HL-60 (cell line): Measurements from ENCODE around the gene LOC128125822.

Experiments
- DNase-seq, 2 experiments: peaks; one replicate each; pipeline ENCODE4 v3.0.0-alpha.2; 2010 to 2020; ENCODE audit warnings: low read depth in 1 of 2, low spot score in 1 of 2
- H3K27ac ChIP-seq: fragments of 250-450 bp; sonication (Bioruptor Pico); replicated peaks from 2 replicates; pipeline ENCODE4 v1.5.1; 2020; ENCODE audit warnings: mild to moderate bottlenecking, moderate library complexity
- H3K27me3 ChIP-seq: fragments of 250-450 bp; sonication (Bioruptor Pico); 2 replicates; pipeline ENCODE4 v1.5.1; 2021; ENCODE audit warnings: mild to moderate bottlenecking, moderate library complexity; ENCODE audit not compliant: insufficient read depth, poor library complexity, severe bottlenecking
- H3K4me3 ChIP-seq: replicated peaks from 2 replicates; pipeline ENCODE4 v1.5.1; 2011; ENCODE audit warnings: mild to moderate bottlenecking, control low read depth, low read length; ENCODE audit not compliant: insufficient read depth
- CTCF ChIP-seq: IDR thresholded peaks from one replicate; pipeline ENCODE4 v1.5.1; 2011; ENCODE audit warnings: low read length, control low read depth, inconsistent platforms; ENCODE audit not compliant: insufficient read depth
- GABPA ChIP-seq: IDR thresholded peaks from 2 replicates; pipeline ENCODE4 v1.6.1; 2012; ENCODE audit warnings: low read depth
- POLR2AphosphoS5 ChIP-seq: IDR thresholded peaks from 2 replicates; pipeline ENCODE4 v1.6.1; 2012; ENCODE audit warnings: low read depth
- REST ChIP-seq: IDR thresholded peaks from 2 replicates; pipeline ENCODE4 v1.6.1; 2012; ENCODE audit warnings: low read depth; ENCODE audit not compliant: insufficient replicate concordance
- SPI1 ChIP-seq: IDR thresholded peaks from 2 replicates; pipeline ENCODE4 v1.6.1; 2012; ENCODE audit warnings: low read depth, mild to moderate bottlenecking, borderline replicate concordance

LOC128125822 gene

GRCh38 chr6:63578757-63579156, 6.5 kb downstream of the LOC128125822 start:
- no peak for TF ChIP-seq CTCF
- no peak for TF ChIP-seq REST
- TF ChIP-seq POLR2AphosphoS5: no peak
- no peak for TF ChIP-seq SPI1
- TF ChIP-seq GABPA: no peak
- Histone ChIP-seq H3K27me3 (no peaks in the 10 kb centered on the region), H3K4me3 (no peak overlapping the region), H3K27ac (no peak overlapping the region)
- DNase-seq: no peak

- TF ChIP-seq POLR2AphosphoS5 (no peak), REST (no peak), CTCF (no peak), GABPA (no peak), SPI1 (no peak)
- no peak overlapping the region for H3K27ac ChIP-seq
- H3K4me3 ChIP-seq: no peak overlapping the region
- DNase-seq: no peak
- H3K27me3 ChIP-seq: no peaks in the 10 kb centered on the region
Measured at GRCh38 chr6:63579937-63580703, 7.8 kb downstream of the LOC128125822 start.

GRCh38 chr6:63580704-63580961, 8.4 kb downstream of the LOC128125822 start:
- H3K4me3 ChIP-seq: no peak overlapping the region
- no peak overlapping the region for H3K27ac ChIP-seq
- TF ChIP-seq REST: no peak
- TF ChIP-seq CTCF: no peak
- no peak for TF ChIP-seq SPI1
- no peak for TF ChIP-seq GABPA
- TF ChIP-seq POLR2AphosphoS5: no peak
- no peaks in the 10 kb centered on the region for H3K27me3 ChIP-seq
- no peak for DNase-seq
